ENCODE measurements around the gene CAMK2B. TPM values are rescaled to one million over a fixed set of nuclear protein-coding genes. Genes with fewer than 3 reads are reported as not detected.

CAMK2B gene
- total RNA-seq, 4 donors from 2014 or later = 35.3 to 64.8 (median 46.0) TPM

GRCh38 chr7:44368885-44369284 lies 43.5 kb upstream of the CAMK2B start:
- DNase-seq = no peak
- no peak for TF ChIP-seq POLR2A (IDR thresholded peaks at IDR 0.05)
- TF ChIP-seq CTCF (IDR thresholded peaks at IDR 0.05 in 4 of 5, conservative IDR thresholded peaks at IDR 0.05 in 1 of 5) = no peak
- Histone ChIP-seq H3K4me3 (no peak overlapping the region), H3K27ac (no peak overlapping the region), H3K4me1 (no peaks in the 10 kb centered on the region), H3K9me3 (no peaks in the 10 kb centered on the region), H3K36me3 (no peaks in the 10 kb centered on the region), H3K27me3 (peaks cover 0 to 3% (median 0%) of the 10 kb centered on the region in 3 donors)
- intact Hi-C loops (cut with DNase I; ENCODE audit: low total_unique reads) = no loop called here
- in situ Hi-C loops (cut with MboI; ENCODE audit: low sequenced_read_pairs in 4 of 4) = no loop called here
- ATAC-seq = no peak

DNA sequence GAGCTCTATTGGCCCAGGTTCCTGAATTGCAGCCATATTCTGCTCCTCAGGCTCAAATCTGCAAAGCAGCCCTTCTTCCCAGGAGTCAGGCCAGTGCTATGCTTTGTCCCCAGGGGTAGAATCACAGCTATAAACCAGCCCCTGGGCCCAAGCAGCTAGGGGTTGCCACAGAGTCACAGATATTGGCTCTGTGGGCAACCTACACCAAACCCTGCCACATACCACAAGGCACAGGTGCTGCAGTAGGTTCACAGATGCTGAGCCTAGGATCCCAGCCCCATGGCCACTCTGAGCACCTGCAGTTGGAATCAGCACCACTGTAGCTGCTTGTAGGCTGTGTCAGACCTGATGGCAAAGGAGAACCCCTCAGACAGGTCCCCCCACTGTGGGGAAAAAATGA lies 43.1 kb upstream of the CAMK2B start:
- TF ChIP-seq CTCF (IDR thresholded peaks at IDR 0.05 in 4 of 5, conservative IDR thresholded peaks at IDR 0.05 in 1 of 5) (no peak), POLR2A (IDR thresholded peaks at IDR 0.05) (no peak)
- no peak overlapping the region for H3K27ac ChIP-seq
- in situ Hi-C loops (cut with MboI; ENCODE audit: low sequenced_read_pairs in 4 of 4) (no loop called here), intact Hi-C loops (cut with DNase I; ENCODE audit: low total_unique reads) (no loop called here)
- H3K9me3 ChIP-seq = no peaks in the 10 kb centered on the region
- H3K27me3 ChIP-seq = peaks cover 0 to 3% (median 0%) of the 10 kb centered on the region in 3 donors
- no peak for ATAC-seq
- no peak overlapping the region for H3K4me3 ChIP-seq
- H3K4me1 ChIP-seq = no peaks in the 10 kb centered on the region
- no peaks in the 10 kb centered on the region for H3K36me3 ChIP-seq
- DNase-seq = no peak

DNA sequence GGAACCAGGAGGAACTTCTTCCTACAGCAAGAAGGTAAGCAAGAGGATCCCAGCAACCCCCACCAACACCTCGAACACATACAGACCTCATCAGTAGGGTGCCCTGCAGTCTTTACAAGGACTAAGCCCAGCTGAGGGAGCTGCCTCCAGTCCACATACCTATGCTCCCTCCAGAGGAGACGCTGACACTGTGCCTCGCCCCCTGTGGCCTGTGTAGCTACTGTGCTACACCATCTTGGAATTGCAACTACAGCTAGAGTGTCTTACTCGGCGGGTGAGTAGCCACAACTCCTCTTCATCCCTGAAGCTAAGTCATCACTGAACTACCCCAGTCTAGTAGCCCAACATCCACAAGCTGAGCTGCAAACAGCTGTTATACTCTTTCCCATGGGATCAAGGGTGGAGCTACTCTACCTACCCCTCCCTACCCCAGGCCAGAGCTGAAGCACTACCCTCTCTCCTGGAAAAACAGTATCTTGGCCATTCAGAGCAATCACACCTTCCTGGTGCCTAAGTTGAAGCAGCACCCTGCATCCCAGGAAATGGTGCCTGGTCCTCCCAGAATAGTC lies 42.2 kb upstream of the CAMK2B start:
- no peak overlapping the region for H3K27ac ChIP-seq
- DNase-seq (no peak), ATAC-seq (no peak)
- TF ChIP-seq CTCF (IDR thresholded peaks at IDR 0.05 in 4 of 5, conservative IDR thresholded peaks at IDR 0.05 in 1 of 5) (no peak), POLR2A (IDR thresholded peaks at IDR 0.05) (no peak)
- no peaks in the 10 kb centered on the region for H3K36me3 ChIP-seq
- H3K4me1 ChIP-seq = no peaks in the 10 kb centered on the region
- in situ Hi-C loops (cut with MboI; ENCODE audit: low sequenced_read_pairs in 4 of 4) (no loop called here), intact Hi-C loops (cut with DNase I; ENCODE audit: low total_unique reads) (no loop called here)
- no peaks in the 10 kb centered on the region for H3K9me3 ChIP-seq
- no peak overlapping the region for H3K4me3 ChIP-seq
- H3K27me3 ChIP-seq = peaks cover 0 to 3% (median 0%) of the 10 kb centered on the region in 3 donors

GRCh38 chr7:44366986-44367385 lies 41.6 kb upstream of the CAMK2B start:
- H3K27me3 ChIP-seq = peaks cover 0 to 3% (median 0%) of the 10 kb centered on the region in 3 donors
- no peaks in the 10 kb centered on the region for H3K36me3 ChIP-seq
- in situ Hi-C loops (cut with MboI; ENCODE audit: low sequenced_read_pairs in 4 of 4) = no loop called here
- no peak for TF ChIP-seq CTCF (IDR thresholded peaks at IDR 0.05 in 4 of 5, conservative IDR thresholded peaks at IDR 0.05 in 1 of 5)
- no peak for TF ChIP-seq POLR2A (IDR thresholded peaks at IDR 0.05)
- no peak overlapping the region for H3K27ac ChIP-seq
- H3K4me1 ChIP-seq = no peaks in the 10 kb centered on the region
- no peak for DNase-seq
- no peak overlapping the region for H3K4me3 ChIP-seq
- no peak for ATAC-seq
- H3K9me3 ChIP-seq = no peaks in the 10 kb centered on the region
- intact Hi-C loops (cut with DNase I; ENCODE audit: low total_unique reads) = no loop called here

- Histone ChIP-seq H3K27me3 (no peaks in the 10 kb centered on the region), H3K4me1 (peaks cover 4 to 6% of the 10 kb centered on the region in 2 donors), H3K4me3 (no peak overlapping the region), H3K27ac (no peak overlapping the region), H3K36me3 (no peaks in the 10 kb centered on the region), H3K9me3 (no peaks in the 10 kb centered on the region)
- no peak for DNase-seq
- TF ChIP-seq CTCF (IDR thresholded peaks at IDR 0.05 in 4 of 5, conservative IDR thresholded peaks at IDR 0.05 in 1 of 5) (no peak), POLR2A (IDR thresholded peaks at IDR 0.05) (no peak)
- intact Hi-C loops (cut with DNase I; ENCODE audit: low total_unique reads) = no loop called here
- ATAC-seq = no peak
- in situ Hi-C loops (cut with MboI; ENCODE audit: low sequenced_read_pairs in 4 of 4) = no loop called here
Measured at GRCh38 chr7:44353668-44354067, 28.3 kb upstream of the CAMK2B start.

Data from gastrocnemius medialis (tissue), 4 donors.